B cell (primary cell): ENCODE measurements around the gene ACR. TPM values are rescaled to one million over a fixed set of nuclear protein-coding genes. Genes with fewer than 3 reads are reported as not detected.

Source experiments
- ATAC-seq: fragments of 200-7000 bp; cut with Tn5 transposase; one replicate; pipeline ENCODE4 v1.10.0; 2021; ENCODE audit warnings: low read depth, mild to moderate bottlenecking, moderate number of reproducible peaks, moderate library complexity
- CTCF ChIA-PET: fragments of 350-600 bp; sonication (Branson Sonifier 250); formaldehyde crosslinking; loops from one replicate; lab custom pipeline; 2021; ENCODE audit warnings: antibody characterized with exemption, inconsistent platforms; lab: Charles Lee
- POLR2A ChIA-PET: fragments of 350-600 bp; sonication (Branson Sonifier 250); formaldehyde crosslinking; loops from one replicate; lab custom pipeline; 2021; ENCODE audit warnings: antibody characterized with exemption; lab: Charles Lee
- DNase-seq: peaks from one replicate; pipeline ENCODE4 v3.0.0; 2013
- H2AFZ ChIP-seq: 2 replicates; pipeline ENCODE4 v1.6.1; 2012; ENCODE audit warnings: mild to moderate bottlenecking, low read depth, low read length; ENCODE audit not compliant: insufficient read depth, poor library complexity, severe bottlenecking
- H3K27ac ChIP-seq, 2 donors: 1 replicate in 1 of 2; 2 replicates in 1 of 2; pipeline ENCODE4 v1.5.1; 2012 to 2013; ENCODE audit warnings: low read length in 2 of 2, mild to moderate bottlenecking in 2 of 2, moderate library complexity in 1 of 2
- H3K27me3 ChIP-seq, 4 experiments: fragments of 200-600 bp in 1 of 4; sonication (generic) in 1 of 4; replicated peaks in 1 of 4; 1 replicate in 2 of 4; 2 replicates in 2 of 4; pipeline versions ENCODE4 v1.6.1 to v1.7.0; 2013 to 2016; ENCODE audit warnings: low read length in 3 of 4, mild to moderate bottlenecking in 2 of 4, mixed read lengths in 1 of 4, moderate library complexity in 1 of 4; ENCODE audit not compliant: insufficient read depth in 4 of 4, control insufficient read depth in 3 of 4; ENCODE audit errors: control extremely low read depth in 1 of 4
- H3K36me3 ChIP-seq, 2 experiments: replicated peaks in 1 of 2; 1 replicate in 1 of 2; 2 replicates in 1 of 2; pipeline versions ENCODE4 v1.6.1 to v1.7.1; 2013; ENCODE audit warnings: low read length in 1 of 2; ENCODE audit not compliant: insufficient read depth in 2 of 2, control insufficient read depth in 1 of 2; ENCODE audit errors: control extremely low read depth in 1 of 2, extremely low read depth in 1 of 2
- H3K4me1 ChIP-seq, 2 donors: fragments of 200-600 bp in 1 of 2; sonication (generic) in 1 of 2; 1 replicate in 1 of 2; 2 replicates in 1 of 2; pipeline versions ENCODE4 v1.5.1 to v1.6.1; 2013 to 2017; ENCODE audit warnings: low read length in 2 of 2; ENCODE audit not compliant: control insufficient read depth in 2 of 2, insufficient read depth in 2 of 2
- H3K4me2 ChIP-seq: replicated peaks from 2 replicates; pipeline ENCODE3; 2012; ENCODE audit warnings: mild to moderate bottlenecking, low read depth, low read length; ENCODE audit not compliant: poor library complexity, severe bottlenecking
- H3K4me3 ChIP-seq, 5 experiments: fragments of 200-600 bp in 1 of 5; sonication (generic) in 1 of 5; 1 replicate in 3 of 5; 2 replicates in 2 of 5; pipeline versions ENCODE4 v1.5.1 to v1.7.0; 2011 to 2016; ENCODE audit warnings: low read length in 4 of 5, mild to moderate bottlenecking in 4 of 5, low read depth in 2 of 5, control low read depth in 1 of 5, moderate library complexity in 1 of 5; ENCODE audit not compliant: insufficient read depth in 1 of 5; ENCODE audit errors: control extremely low read depth in 1 of 5, extremely low read depth in 1 of 5
- H3K79me2 ChIP-seq: fragments of 200-600 bp; sonication (generic); one replicate; pipeline ENCODE4 v1.6.0; 2016; ENCODE audit warnings: low read length; ENCODE audit not compliant: control insufficient read depth, insufficient read depth
- H3K9ac ChIP-seq: fragments of 200-600 bp; sonication (generic); 2 replicates; pipeline ENCODE4 v1.6.1; 2017; ENCODE audit warnings: mild to moderate bottlenecking, low read length, moderate library complexity
- H3K9me3 ChIP-seq, 3 donors: one replicate each; pipeline versions ENCODE4 v1.6.1 to v1.7.1; 2013; ENCODE audit warnings: low read length in 2 of 3; ENCODE audit not compliant: control insufficient read depth in 2 of 3, insufficient read depth in 1 of 3; ENCODE audit errors: control extremely low read depth in 1 of 3
- H4K20me1 ChIP-seq: 2 replicates; pipeline ENCODE4 v1.6.0; 2012; ENCODE audit warnings: mild to moderate bottlenecking, low read length; ENCODE audit not compliant: insufficient read depth, control insufficient read depth, poor library complexity, severe bottlenecking
- H3K27ac Mint-ChIP-seq: one replicate; pipeline ENCODE4 v1.8.0; 2021; ENCODE audit warnings: mixed read lengths
- H3K27me3 Mint-ChIP-seq: one replicate; pipeline ENCODE4 v1.8.0; 2021; ENCODE audit warnings: mixed read lengths
- H3K4me1 Mint-ChIP-seq: one replicate; pipeline ENCODE4 v1.8.0; 2021; ENCODE audit warnings: mixed read lengths
- H3K4me3 Mint-ChIP-seq: one replicate; pipeline ENCODE4 v1.8.0; 2021; ENCODE audit warnings: mixed read lengths
- H3K9me3 Mint-ChIP-seq: one replicate; pipeline ENCODE4 v1.8.0; 2022; ENCODE audit warnings: mixed read lengths; ENCODE audit not compliant: insufficient read depth
- EZH2 ChIP-seq: IDR thresholded peaks from 2 replicates; pipeline ENCODE4 v1.6.1; 2012; ENCODE audit warnings: borderline replicate concordance, low read depth, mild to moderate bottlenecking, moderate library complexity, low read length; ENCODE audit not compliant: insufficient read depth, poor library complexity, severe bottlenecking
- WGBS: methylation state at CpG from one replicate; pipeline ENCODE4 v1.1.5; 2013; ENCODE audit warnings: missing lambda C conversion rate; ENCODE audit not compliant: insufficient coverage; 5-methylcytosine and 5-hydroxymethylcytosine counted together
- intact Hi-C: fragments of 100-400 bp; cut with micrococcal nuclease; formaldehyde crosslinking; loops from one replicate; pipeline ENCODE4 v1.10.0; 2022
- polyA plus RNA-seq: library from polyadenylated mRNA; depleted of rRNA; stranded (reverse); fragments of >200 nt; gene quantifications from 2 replicates; pipeline ENCODE4 v1.2.3, GENCODE V29; 2012
- total RNA-seq, 2 donors: library from RNA; stranded (reverse); fragments of 120-200 nt in 1 of 2; gene quantifications; 1 replicate in 1 of 2; 2 replicates in 1 of 2; pipeline versions ENCODE4 v1.2.3 to v1.2.4, GENCODE V29; 2013 to 2022
- TF ChIP-seq, protein P1 (sequence below): fragments of 200-600 bp; IDR thresholded peaks from one replicate; pipeline ENCODE4 v1.8.0; 2022; ENCODE audit warnings: antibody characterized with exemption, mild to moderate bottlenecking

The ACR gene
- total and polyA plus RNA-seq, 2 donors (not counting 1 experiment from before 2014, with no cell fraction given): not detected

DNA sequence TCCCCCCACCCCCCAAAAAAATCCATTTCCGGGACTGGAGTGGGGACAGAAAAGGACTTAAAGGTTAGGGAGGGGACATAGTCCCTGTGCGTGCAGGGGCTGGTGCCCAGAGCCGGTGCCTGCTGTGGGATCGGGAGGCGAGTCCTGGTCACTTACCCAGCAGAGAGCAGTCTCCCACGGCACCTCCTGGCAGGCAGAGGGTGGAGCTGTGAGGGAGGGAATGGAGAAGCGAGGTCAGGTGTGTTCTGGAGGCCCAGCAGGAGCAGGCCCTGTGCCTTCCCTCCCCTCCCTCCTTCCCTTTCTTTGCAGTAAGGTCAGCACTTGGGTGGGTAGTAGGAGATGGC lies 37.0 kb upstream of the ACR start:
- Histone ChIP-seq H3K4me2 (no peak overlapping the region), H3K27ac (no peak overlapping the region), H3K36me3 (no peaks in the 10 kb centered on the region), H3K9me3 (no peaks in the 10 kb centered on the region), H4K20me1 (no peaks in the 10 kb centered on the region), H3K79me2 (no peaks in the 10 kb centered on the region), H3K9ac (no peak overlapping the region), H3K4me1 (no peaks in the 10 kb centered on the region), H2AFZ (no peak overlapping the region), H3K27me3 (no peaks in the 10 kb centered on the region), H3K4me3 (no peak overlapping the region)
- peaks cover 8% of the 10 kb centered on the region for H3K27me3 Mint-ChIP-seq
- DNase-seq: no peak
- WGBS: 78% methylated on average over 5 of the region's 7 CpGs
- no peak overlapping the region for H3K4me3 Mint-ChIP-seq
- intact Hi-C loops: no loop called here
- CTCF ChIA-PET: no interaction called here
- no peaks in the 10 kb centered on the region for H3K9me3 Mint-ChIP-seq
- ATAC-seq: no peak
- H3K4me1 Mint-ChIP-seq: no peaks in the 10 kb centered on the region
- H3K27ac Mint-ChIP-seq: no peak overlapping the region
- TF ChIP-seq, protein P1, sequence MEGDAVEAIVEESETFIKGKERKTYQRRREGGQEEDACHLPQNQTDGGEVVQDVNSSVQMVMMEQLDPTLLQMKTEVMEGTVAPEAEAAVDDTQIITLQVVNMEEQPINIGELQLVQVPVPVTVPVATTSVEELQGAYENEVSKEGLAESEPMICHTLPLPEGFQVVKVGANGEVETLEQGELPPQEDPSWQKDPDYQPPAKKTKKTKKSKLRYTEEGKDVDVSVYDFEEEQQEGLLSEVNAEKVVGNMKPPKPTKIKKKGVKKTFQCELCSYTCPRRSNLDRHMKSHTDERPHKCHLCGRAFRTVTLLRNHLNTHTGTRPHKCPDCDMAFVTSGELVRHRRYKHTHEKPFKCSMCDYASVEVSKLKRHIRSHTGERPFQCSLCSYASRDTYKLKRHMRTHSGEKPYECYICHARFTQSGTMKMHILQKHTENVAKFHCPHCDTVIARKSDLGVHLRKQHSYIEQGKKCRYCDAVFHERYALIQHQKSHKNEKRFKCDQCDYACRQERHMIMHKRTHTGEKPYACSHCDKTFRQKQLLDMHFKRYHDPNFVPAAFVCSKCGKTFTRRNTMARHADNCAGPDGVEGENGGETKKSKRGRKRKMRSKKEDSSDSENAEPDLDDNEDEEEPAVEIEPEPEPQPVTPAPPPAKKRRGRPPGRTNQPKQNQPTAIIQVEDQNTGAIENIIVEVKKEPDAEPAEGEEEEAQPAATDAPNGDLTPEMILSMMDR: no peak
- no peak for TF ChIP-seq EZH2
- POLR2A ChIA-PET: no interaction called here

DNA sequence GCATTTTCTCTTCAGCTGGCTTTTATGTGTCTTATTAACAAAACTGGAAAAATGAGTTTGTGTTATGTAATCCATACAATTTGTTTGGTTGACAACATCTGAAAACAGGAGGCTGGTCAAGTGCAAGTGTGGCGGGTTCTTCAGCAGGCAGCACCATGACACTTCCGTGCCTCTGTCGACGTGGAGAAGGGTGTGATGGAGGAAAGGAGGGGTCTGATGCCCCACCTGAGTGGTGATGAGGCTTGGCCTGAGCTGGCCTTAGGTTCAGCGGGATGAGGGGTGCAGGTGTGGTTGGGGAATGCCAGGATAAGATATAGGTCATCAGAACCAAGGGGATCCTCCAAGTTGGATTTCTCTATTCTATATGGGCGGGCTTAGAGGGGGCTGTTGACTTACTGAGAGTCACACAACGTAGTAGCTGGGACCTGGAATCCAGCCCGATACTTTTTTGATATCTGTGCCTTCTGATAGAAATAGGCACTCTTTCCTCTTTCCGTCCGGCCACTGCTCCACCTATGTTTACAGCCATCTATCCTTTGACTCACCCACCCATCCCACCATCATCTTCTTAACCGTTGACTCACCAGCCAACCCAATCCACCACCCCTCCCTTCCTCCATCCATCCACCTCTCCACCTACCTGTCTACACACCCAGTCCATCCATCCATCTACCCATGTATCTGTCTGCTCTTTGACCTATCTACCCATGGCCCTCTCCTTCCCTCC lies 36.4 kb upstream of the ACR start:
- Histone ChIP-seq H3K27me3 (no peaks in the 10 kb centered on the region), H3K36me3 (no peaks in the 10 kb centered on the region), H3K79me2 (no peaks in the 10 kb centered on the region), H3K27ac (no peak overlapping the region), H3K4me2 (no peak overlapping the region), H4K20me1 (no peaks in the 10 kb centered on the region), H3K9me3 (no peaks in the 10 kb centered on the region), H2AFZ (no peak overlapping the region), H3K9ac (no peak overlapping the region), H3K4me1 (no peaks in the 10 kb centered on the region), H3K4me3 (no peak overlapping the region)
- Mint-ChIP-seq H3K27ac (no peak overlapping the region), H3K27me3 (peaks cover 8% of the 10 kb centered on the region), H3K4me3 (no peak overlapping the region), H3K4me1 (no peaks in the 10 kb centered on the region), H3K9me3 (no peaks in the 10 kb centered on the region)
- ChIA-PET CTCF (no interaction called here), POLR2A (no interaction called here)
- WGBS: 94% methylated on average over 10 of the region's 11 CpGs
- no peak for ATAC-seq
- no peak for TF ChIP-seq EZH2
- TF ChIP-seq, protein P1: no peak
- intact Hi-C loops: no loop called here
- no peak for DNase-seq
